Breast epithelium (tissue), 4 donors: ENCODE results near the gene GNAQ. TPM values are rescaled to one million over a fixed set of nuclear protein-coding genes. Genes with fewer than 3 reads are reported as not detected.

Experiments
- DNase-seq, 2 donors: peaks; one replicate each; pipeline ENCODE4 v3.0.0-alpha.2; 2019; ENCODE audit warnings: low spot score in 2 of 2
- H3K27ac ChIP-seq, 2 donors: fragments of 200-600 bp; sonication (generic) in 1 of 2; one replicate each; pipeline ENCODE4 v1.5.1; 2016 to 2019; ENCODE audit warnings: mild to moderate bottlenecking in 1 of 2
- H3K27me3 ChIP-seq, 2 donors: fragments of 200-600 bp; sonication (generic) in 1 of 2; one replicate each; pipeline versions ENCODE4 v1.5.1 to v1.6.0; 2017 to 2019; ENCODE audit warnings: control low read depth in 1 of 2, mild to moderate bottlenecking in 1 of 2
- H3K36me3 ChIP-seq: fragments of 200-600 bp; one replicate; pipeline ENCODE4 v1.5.1; 2019
- H3K4me1 ChIP-seq, 2 donors: fragments of 200-600 bp; sonication (generic); one replicate each; pipeline ENCODE4 v1.5.1; 2016 to 2019; ENCODE audit warnings: control low read depth in 1 of 2
- H3K4me3 ChIP-seq, 3 donors: fragments of 200-600 bp; sonication (generic); 1 replicate in 2 of 3; 2 replicates in 1 of 3; pipeline ENCODE4 v1.5.1; 2016 to 2019; ENCODE audit warnings: mild to moderate bottlenecking in 3 of 3, moderate library complexity in 2 of 3
- H3K9me3 ChIP-seq, 2 donors: fragments of 200-600 bp; sonication (generic) in 1 of 2; one replicate each; pipeline ENCODE4 v1.5.1; 2016 to 2019; ENCODE audit warnings: control low read depth in 1 of 2
- POLR2A ChIP-seq: fragments of 450-650 bp; IDR thresholded peaks from one replicate; pipeline ENCODE4 v1.6.1; 2016; ENCODE audit warnings: antibody characterized with exemption, mild to moderate bottlenecking, moderate library complexity
- POLR2AphosphoS5 ChIP-seq, 3 donors: sonication (generic); formaldehyde crosslinking; IDR thresholded peaks; one replicate each; pipeline ENCODE4 v1.6.1; 2017; ENCODE audit warnings: antibody characterized with exemption in 3 of 3
- intact Hi-C: fragments of 100-400 bp; cut with DNase I; formaldehyde crosslinking; loops from one replicate; pipeline ENCODE4 v1.15.1; 2023; ENCODE audit warnings: low total_unique reads
- total RNA-seq, 3 donors: library from RNA; depleted of rRNA; stranded (reverse); fragments of >200 nt; gene quantifications; one replicate each; pipeline ENCODE4 v1.1.0, GENCODE V29; 2016
- TF ChIP-seq, protein P1 (sequence below), 3 donors: fragments of 450-650 bp; IDR thresholded peaks; one replicate each; pipeline ENCODE4 v1.5.1; 2016 to 2017; ENCODE audit warnings: antibody characterized with exemption in 3 of 3, mild to moderate bottlenecking in 3 of 3, moderate library complexity in 3 of 3

Gene GNAQ
- total RNA-seq, 3 donors from 2014 or later, result 39.0 to 49.3 (median 47.2) TPM

DNA sequence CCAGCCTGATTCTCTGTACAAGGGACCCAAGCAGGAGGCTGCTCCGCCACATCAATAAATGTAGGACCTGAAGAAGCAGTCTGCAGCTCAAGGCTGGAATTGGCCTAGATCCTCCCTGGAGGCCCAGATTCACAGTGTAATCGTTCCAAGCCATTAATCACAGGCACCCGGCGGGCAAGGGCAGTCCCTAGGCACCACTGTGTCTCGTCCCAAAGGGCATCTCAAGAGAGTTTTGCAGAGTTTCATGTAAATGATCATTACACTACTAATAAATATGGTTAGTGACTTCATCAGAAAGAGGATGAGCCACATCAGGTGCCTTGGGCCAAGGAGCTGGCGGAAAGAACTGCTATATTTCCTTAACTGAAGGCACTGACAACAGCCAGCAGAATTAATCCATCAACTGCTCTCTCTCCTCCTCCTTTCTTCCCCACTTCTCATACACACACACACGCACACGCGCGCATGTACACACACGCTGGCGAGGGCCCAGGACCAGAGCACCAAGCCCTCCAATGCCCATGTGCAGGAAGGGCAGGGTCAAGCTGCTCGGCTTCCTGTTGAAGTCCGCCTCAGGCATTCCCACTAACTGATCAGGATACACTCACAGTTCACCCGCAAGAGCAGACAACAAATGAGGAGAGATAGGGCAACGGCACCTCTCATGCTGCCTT lies 33.9 kb downstream of the GNAQ start:
- DNase-seq, result no peak

DNA sequence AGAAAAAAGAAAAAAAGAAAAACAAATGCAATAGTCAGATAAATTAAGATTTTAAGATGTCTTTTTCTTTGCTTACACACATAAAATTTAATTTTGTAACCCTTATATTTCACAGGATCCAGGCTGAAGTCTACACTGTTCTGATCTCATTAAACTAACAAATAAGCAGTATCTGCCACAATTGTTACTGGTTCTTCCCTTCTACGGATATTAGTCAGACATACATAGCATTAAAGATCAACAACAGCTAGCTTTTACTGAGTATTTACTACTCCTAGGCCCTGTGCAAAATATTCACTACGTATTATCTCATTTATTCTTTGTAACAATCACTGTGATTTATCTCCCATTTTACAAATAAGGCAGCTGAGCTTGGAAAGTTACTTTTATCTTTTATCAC lies 34.9 kb downstream of the GNAQ start:
- TF ChIP-seq POLR2A (no peak), POLR2AphosphoS5 (IDR thresholded peaks at IDR 0.05) (no peak)
- TF ChIP-seq, protein P1, sequence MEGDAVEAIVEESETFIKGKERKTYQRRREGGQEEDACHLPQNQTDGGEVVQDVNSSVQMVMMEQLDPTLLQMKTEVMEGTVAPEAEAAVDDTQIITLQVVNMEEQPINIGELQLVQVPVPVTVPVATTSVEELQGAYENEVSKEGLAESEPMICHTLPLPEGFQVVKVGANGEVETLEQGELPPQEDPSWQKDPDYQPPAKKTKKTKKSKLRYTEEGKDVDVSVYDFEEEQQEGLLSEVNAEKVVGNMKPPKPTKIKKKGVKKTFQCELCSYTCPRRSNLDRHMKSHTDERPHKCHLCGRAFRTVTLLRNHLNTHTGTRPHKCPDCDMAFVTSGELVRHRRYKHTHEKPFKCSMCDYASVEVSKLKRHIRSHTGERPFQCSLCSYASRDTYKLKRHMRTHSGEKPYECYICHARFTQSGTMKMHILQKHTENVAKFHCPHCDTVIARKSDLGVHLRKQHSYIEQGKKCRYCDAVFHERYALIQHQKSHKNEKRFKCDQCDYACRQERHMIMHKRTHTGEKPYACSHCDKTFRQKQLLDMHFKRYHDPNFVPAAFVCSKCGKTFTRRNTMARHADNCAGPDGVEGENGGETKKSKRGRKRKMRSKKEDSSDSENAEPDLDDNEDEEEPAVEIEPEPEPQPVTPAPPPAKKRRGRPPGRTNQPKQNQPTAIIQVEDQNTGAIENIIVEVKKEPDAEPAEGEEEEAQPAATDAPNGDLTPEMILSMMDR (IDR thresholded peaks at IDR 0.05), result no peak
- intact Hi-C loops, result no loop called here
- no peak for DNase-seq
- Histone ChIP-seq H3K36me3 (no peaks in the 10 kb centered on the region), H3K27ac (no peak overlapping the region), H3K4me3 (no peak overlapping the region), H3K4me1 (no peaks in the 10 kb centered on the region), H3K9me3 (no peaks in the 10 kb centered on the region), H3K27me3 (no peaks in the 10 kb centered on the region)

More for the DNA sequence above, 33.9 kb downstream of the GNAQ start:
- Histone ChIP-seq H3K27ac (peak overlapping the region in 1 of 2 donors; percentile 21), H3K9me3 (no peaks in the 10 kb centered on the region), H3K4me3 (no peak overlapping the region), H3K4me1 (no peaks in the 10 kb centered on the region), H3K36me3 (no peaks in the 10 kb centered on the region), H3K27me3 (no peaks in the 10 kb centered on the region)
- no peak for TF ChIP-seq POLR2A
- intact Hi-C loops, result no loop called here

DNA sequence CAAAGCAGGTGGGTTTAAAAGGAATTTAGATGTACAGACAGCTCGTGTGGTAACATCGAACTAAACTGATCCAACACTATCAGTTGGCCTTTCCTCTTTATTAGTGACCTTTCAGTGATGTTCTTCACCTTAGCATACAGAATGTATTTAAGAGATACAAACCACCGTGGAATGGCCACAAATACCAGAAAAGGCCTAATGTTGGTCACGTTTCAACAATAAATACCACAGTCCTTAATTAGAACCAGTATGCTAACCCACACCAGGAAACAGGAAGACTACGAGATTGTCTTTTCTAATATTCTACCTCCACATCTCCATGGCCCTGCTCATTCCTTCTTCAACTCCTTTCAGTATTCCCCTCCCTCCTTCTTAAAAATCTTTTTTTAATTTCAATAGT lies 40.4 kb downstream of the GNAQ start:
- Histone ChIP-seq H3K4me1 (no peaks in the 10 kb centered on the region), H3K4me3 (no peak overlapping the region), H3K9me3 (no peaks in the 10 kb centered on the region), H3K36me3 (no peaks in the 10 kb centered on the region), H3K27ac (no peak overlapping the region), H3K27me3 (no peaks in the 10 kb centered on the region)
- no peak for DNase-seq
- no peak for TF ChIP-seq POLR2A
- TF ChIP-seq, protein P1 (IDR thresholded peaks at IDR 0.05), result no peak
- TF ChIP-seq POLR2AphosphoS5 (IDR thresholded peaks at IDR 0.05), result no peak
- intact Hi-C loops, result no loop called here

DNA sequence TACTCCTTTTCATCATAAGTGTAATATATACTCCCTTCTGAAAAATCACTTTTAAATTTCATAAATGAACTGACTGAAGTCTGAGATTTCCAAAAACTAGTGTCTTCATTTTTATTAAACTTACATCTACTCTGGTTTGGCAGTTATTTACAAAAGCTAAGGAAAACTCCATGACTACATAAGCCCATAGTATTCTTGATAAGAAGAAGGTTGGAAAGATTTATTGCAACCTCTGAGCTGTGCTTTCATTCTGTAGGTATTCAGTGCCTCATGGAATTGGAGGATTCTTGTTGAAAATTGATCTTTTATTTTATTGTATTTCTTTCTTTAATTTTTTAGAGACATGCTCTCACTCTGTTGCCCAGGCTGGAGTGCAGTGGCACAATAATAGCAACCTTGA lies 41.7 kb downstream of the GNAQ start:
- Histone ChIP-seq H3K27me3 (no peaks in the 10 kb centered on the region), H3K36me3 (no peaks in the 10 kb centered on the region), H3K4me3 (no peak overlapping the region), H3K4me1 (no peaks in the 10 kb centered on the region), H3K27ac (no peak overlapping the region), H3K9me3 (no peaks in the 10 kb centered on the region)
- intact Hi-C loops, result no loop called here
- no peak for TF ChIP-seq POLR2AphosphoS5 (IDR thresholded peaks at IDR 0.05)
- TF ChIP-seq, protein P1 (IDR thresholded peaks at IDR 0.05), result no peak
- no peak for TF ChIP-seq POLR2A
- no peak for DNase-seq

DNA sequence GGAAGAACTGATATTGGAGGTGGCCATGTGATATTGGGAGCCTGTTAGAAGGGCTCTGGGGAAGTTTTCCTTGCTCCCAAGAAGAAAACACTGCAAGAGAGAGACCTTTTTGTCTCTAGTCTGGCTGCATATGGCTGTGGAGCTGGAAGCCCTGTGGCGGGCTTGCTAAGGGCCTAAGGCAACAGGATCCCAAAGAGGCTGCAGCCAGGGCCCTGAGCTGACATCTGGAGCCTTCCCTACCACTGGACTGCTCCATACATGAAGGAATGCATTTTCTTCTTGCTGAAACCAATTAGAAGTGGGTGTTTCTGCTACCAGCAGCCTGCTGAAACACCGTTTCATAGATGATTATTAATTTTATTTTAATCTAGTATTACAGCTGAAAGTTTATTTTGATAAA lies 42.2 kb downstream of the GNAQ start:
- Histone ChIP-seq H3K4me3 (no peak overlapping the region), H3K27ac (no peak overlapping the region), H3K9me3 (no peaks in the 10 kb centered on the region), H3K36me3 (no peaks in the 10 kb centered on the region), H3K27me3 (no peaks in the 10 kb centered on the region), H3K4me1 (no peaks in the 10 kb centered on the region)
- intact Hi-C loops, result no loop called here
- DNase-seq, result no peak
- TF ChIP-seq, protein P1 (IDR thresholded peaks at IDR 0.05), result no peak
- TF ChIP-seq POLR2A (no peak), POLR2AphosphoS5 (IDR thresholded peaks at IDR 0.05) (no peak)
